NCI-H2196 treated with DMSO at 0.1 percent for 48 hours (cell line): ENCODE data around the gene PTPRG.
A peak's percentile ranks its signal among the peaks of the same experiment; 100 is the strongest.
"Not testable (repeated sequence)": the region's sequence is repeated elsewhere in the genome, so short reads cannot be mapped to it uniquely, and the experiment has no call there.

Experiments
- DNase-seq: peaks from one replicate; lab custom pipeline; 2025; ENCODE audit not compliant: unreplicated experiment; lab: John Stamatoyannopoulos, UW

Gene PTPRG

DNA sequence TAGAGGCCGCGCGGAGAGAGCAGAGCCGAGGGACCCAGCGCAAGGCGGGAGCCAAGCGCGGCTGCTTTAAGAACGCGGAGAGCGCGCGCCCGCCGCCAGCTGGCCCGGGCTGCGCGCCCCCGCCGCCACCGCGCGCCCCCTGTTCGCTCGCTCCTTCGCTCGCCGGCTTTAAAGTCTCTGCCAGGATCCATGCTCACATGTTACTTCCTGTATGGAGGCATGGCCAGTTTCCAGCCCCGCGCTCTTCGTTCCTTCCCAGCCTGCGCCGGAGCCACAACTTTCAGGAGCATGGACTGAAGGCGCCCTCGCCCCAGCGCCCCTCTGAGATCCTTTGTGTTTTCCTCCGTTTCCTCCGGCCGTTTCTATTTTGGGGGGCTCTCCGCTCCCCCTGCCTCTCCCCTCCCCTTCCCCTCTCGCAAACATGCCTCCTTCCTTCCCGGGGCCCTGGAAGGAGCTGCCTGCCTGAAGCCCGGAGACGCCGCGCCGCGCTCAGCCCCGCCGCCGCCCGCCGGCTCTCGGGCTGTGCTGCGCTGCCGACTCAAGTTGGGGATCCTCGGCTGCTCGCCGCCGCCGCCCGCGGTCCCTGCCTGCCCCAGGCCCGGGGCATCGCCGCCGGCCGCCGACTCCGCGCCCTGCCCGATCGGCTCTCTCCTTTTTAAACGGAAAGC, at the start of gene PTPRG:
TSS of gene PTPRG (plus strand) at position 198 of the 668 bp plus-strand sequence. CDS start 717 bp downstream, outside the sequence.
- peak; percentile 53 for DNase-seq

DNA sequence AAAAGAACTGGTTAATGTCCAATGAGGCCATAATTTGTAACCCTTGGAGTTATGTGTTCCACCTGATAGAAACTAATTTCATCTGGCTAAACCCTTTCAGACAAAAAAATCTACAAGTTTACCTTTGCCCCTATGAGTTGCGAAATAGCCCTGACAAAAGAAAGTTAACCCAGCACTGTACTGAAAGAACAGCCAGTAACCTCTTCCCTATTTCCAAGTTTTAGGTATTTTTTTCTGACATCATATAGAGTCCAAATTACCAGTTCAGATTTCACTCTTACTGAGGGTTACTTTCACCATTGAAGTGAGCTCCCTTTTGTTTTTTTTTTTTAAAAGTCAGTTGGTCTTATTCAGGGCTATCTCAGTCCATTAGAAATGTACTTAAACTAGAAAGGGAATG, 42.8 kb upstream of the PTPRG start:
- DNase-seq = no peak

GRCh38 chr3:61520966-61521628, 40.3 kb upstream of the PTPRG start:
- no peak for DNase-seq

- no peak for DNase-seq
Measured at GRCh38 chr3:61522060-61522459, 39.3 kb upstream of the PTPRG start.

DNA sequence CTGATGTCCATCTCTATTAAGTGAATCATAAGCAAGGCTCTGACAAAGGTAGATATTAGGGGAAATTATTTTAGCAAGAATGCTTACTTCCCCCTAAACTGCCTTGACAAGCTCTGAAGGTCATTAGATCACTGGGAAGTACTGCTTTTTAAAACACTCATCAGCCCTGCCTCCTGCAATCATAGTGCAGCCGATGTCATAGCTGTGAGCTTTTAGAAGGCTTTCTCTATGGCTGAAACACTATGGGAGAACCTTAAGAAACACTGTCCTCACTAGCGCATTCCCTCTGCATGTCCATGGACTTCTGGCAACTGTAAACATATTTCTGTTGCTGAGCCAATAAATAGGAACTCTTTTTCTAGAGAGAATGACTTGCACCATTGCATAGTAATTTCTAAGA, 38.7 kb upstream of the PTPRG start:
- DNase-seq = no peak

DNA sequence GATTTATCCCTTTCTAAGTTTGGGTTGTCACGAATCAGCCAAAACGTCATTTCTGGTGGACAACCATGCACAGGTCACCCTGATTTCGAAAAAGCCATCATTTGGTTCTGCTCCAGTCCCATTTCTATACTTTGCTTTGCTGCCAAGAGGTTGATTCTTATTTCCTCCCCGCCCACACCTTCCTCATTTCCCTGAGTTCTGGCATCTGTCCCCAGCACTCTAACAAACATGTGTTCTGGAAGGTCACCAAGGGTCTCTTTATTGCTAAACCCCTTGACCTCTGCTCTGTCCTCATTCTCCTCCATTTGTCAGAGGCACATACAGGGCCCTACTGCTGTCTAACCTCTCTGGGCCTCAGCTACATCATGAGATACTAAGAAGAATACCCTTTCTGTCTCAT, 36.4 kb upstream of the PTPRG start:
- DNase-seq = no peak

DNA sequence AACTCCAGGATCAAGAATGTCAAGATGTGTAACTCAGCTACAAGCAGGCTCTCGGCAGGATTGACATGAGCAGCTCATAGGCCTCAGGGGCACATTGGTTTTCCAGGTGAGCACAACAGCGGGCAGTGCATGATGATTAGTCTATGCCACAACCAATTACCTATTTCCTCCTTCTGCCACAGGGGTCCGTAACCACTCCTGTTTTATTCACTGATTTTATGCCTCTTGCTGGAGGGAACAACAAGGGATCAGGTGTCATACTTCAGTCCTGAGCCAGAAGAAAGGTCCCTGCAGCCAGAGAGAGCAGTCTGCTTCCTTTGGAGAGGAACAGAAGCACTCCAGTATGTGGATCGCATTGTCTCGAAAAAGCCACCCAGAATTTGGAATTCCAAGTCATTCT, 35.1 kb upstream of the PTPRG start:
- no peak for DNase-seq

- DNase-seq = no peak
Measured at GRCh38 chr3:61527011-61527410, 34.4 kb upstream of the PTPRG start.

- DNase-seq = no peak
Measured at GRCh38 chr3:61530355-61530754, 31.0 kb upstream of the PTPRG start.

GRCh38 chr3:61531528-61531927, 29.8 kb upstream of the PTPRG start:
- no peak for DNase-seq

DNA sequence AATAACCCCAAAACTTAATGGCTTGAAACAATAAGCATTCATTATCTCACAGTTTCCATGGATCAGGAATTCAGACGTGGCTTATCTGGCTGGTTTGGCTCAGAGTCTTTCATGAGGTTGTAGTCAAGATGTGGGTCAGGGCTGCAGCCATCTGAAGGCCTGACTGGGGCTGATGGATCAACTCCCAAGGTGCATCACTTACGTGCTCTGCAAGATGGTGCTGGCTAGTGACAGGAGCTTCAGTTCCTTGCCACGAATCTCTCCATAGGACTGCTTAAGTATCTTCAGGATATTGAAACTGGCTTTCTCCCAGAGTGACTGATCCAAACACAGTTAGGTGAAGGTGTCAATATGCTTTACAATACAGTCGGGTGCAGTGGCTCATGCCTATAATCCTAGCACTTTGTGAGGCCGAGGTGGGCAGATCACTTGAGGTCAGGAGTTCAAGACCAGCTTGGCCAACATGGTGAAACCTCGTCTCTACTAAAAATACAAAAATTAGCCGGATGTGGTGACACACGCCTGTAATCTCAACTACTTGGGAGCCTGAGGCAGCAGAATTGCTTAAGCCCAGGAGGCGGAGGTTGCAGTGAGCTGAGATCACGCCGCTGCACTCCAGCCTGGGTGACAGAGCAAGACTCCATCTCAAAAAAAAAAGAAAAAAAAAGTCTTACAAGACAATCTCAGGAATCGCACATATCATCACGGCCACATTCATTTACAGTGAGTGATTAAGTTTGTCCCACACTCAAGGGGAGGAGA, 28.5 kb upstream of the PTPRG start:
- DNase-seq = no peak

- DNase-seq = no peak
Measured at GRCh38 chr3:61535826-61536225, 25.5 kb upstream of the PTPRG start.

DNA sequence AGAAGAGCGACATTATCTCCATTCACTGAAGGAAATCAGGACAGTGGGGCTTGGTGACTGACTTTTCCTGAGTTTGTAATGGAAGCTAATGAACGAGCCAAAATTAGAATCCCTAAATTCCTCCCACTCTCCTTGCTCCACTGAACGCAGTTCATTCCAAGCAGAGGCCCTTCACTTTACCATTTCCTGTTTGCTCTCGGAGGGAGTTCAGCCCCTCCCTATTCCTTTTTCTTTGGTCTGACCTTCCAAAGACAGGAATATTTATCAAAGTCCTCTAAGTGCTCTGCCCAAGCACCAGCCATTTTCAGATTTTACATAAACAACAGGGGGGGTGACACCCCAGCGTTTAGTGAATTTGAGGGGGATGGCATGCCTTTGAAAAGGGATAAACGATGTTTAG, 24.0 kb upstream of the PTPRG start:
- no peak for DNase-seq

DNA sequence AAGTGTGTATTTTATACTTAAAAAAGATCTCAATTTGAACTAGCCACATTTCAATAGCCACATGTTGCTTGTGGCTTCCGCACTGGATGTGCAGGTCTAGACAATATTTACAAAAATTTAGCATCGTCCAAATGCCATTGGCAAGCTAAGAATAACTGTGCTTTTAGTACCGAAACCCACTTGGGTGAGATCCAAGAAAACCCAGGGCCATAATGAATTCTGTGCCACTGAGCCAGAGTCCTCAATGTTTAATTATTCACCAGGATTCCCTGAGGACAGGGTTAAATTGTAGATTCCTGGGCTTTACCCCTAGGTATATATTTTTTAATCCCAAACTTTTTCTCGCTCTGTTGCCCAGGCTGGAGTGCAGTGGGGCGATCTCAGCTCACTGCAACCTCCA, 22.9 kb upstream of the PTPRG start:
- DNase-seq = no peak

DNA sequence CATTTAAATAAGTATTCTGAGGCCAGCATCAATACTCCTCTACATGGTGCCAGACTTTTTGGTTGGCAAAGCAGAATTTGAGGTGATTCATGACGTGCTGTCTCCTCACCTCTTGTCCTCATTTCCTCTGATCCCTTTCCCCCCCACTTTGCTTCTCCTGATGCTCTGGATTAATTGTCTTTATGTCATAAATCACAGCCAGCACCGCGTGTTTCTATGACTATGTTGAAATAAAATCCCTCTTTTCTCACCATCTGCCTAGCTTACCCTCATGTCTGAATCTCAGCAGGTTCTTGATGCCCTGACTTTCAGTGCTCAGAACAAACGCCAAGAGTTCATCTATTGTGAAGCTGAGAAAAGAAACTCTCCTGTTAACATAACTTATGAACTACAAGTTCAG, 19.7 kb upstream of the PTPRG start:
- DNase-seq = no peak

DNA sequence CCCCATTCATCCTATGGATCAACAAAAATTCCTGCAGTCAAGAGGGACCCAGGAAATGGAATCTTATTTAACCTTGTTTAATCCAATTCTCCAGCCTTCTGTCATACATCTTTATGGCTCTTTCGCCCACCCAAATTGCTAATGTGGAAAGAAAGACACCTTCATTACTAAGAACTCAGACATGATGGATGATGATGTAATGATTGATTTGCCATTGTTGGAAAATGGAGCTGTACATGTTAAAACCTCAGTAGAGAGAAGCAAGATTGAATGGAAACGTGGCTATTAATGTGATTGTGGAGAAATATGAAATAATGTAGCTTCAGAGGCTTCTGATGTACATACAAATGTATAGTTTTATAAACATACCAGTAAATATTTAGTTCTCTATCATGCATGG, 15.7 kb upstream of the PTPRG start:
- DNase-seq = no peak

DNA sequence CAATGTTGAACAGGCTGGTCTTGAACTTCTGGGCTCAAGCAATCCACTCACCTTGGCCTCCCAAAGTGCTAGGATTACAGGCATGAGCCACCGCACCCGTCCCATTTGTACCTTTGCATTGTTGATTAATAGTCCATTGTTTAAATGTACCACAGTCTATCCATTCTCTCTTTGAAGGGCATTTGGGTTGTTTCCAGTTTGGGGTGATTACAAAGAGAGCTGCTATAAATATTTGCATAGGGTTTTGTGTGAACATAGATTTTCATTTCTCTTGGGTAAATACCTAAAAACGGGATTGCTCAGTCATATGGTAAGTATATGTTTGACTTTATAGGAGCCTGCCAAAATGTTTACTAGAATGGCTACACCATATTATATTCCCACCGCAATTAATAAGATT, 13.7 kb upstream of the PTPRG start:
- no peak for DNase-seq

DNA sequence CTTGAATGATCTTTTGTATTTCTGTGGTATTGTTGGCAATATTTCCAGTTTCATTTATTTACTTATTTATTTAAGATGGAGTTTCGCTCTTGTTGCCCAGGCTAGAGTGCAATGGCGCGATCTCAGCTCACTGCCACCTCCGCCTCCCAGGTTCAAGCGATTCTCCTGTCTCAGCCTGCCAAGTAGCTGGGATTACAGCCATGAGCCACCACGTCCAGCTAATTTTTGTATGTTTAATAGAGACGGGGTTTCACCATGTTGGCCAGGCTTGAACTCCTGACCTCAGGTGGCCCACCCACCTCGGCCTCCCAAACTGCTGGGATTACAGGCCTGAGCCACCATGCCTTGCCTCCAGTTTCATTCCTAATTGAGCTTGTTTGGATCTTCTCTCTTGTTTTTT, 8.7 kb upstream of the PTPRG start:
- not testable (repeated sequence) for DNase-seq

DNA sequence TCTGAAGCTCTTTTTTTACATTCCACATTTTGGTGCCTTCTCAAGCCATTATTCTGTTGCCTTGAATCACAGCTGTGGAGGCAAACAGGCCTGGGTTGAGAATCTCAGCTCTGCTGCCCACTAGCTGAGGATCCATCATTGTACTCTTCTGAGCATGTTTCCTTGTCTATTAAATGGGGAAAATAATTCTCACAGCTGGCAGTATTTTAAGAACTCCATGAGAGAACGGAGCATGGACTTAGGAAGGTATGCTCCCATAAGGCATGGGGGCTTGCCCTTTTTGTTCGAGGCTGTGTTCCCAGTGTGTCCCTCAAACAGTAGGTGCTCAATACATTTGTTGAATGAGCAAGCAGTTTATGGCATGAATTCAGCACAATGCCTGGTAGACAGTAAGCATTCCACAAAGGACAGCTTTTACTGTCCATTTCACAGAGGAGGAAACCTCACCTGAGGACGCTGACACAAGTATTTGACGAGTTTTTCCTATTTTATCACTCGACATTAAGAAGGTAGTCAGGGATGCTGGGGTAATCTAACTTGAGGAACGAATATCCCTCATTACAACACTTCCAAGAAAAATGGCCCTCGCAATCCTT, 2.1 kb upstream of the PTPRG start:
- no peak for DNase-seq

DNA sequence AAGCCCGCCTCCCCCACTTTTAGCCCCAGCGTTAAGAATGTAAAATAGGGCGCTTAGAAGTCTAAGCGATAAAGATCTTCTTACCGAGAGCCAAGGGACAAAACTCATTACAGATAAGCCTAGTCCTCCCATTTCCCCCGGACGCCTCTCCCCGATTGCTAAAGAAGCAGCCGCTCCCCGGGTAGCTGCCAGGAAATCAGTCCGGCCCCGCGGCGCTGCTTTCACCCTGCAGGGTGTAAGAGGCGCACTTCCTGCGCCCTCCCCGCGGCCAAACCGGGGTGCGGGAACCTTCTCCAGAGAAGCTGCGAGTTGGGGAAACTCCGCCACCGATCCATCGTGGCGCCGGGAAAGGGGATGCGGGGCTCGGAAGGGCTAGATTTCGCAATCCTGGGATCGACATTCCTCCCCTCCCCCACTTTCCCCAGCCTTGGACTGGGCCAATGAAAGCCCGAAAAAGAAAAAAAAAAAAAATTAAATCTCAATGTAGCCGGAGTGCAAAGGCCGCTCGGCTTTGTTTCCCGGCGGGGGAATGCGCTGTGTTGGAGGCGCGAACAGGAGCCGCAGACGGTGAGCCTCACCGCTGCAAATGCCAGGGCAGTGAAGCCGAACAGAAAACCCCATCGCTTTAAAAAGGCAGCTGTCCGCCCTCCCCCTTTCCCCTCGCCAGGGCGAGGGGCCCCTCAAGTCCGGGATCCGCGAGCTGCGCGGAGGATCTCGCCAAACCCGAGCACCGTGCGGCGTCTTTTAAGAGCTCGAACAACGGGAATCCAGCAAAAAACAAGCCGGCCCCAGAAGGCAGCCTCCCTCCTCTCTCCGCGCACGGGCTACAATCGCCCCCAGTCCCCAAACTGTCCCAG, 626 bp upstream of the PTPRG start:
- peak; percentile 13 for DNase-seq
